Gastroesophageal sphincter (tissue), 4 donors: ENCODE measurements around the gene FYB2. TPM values are rescaled to one million over a fixed set of nuclear protein-coding genes. Genes with fewer than 3 reads are reported as not detected.

ENCODE experiments used
- ATAC-seq: fragments of 150-250 bp; one replicate; pipeline ENCODE4 v1.9.1; 2016; ENCODE audit warnings: mild to moderate bottlenecking, moderate library complexity
- H3K27ac ChIP-seq, 4 donors: fragments of 200-600 bp; sonication (generic) in 3 of 4; 1 replicate in 3 of 4; 2 replicates in 1 of 4; pipeline ENCODE4 v1.5.1; 2016 to 2019
- H3K27me3 ChIP-seq: fragments of 200-600 bp; sonication (generic); one replicate; pipeline ENCODE4 v1.5.1; 2019
- H3K36me3 ChIP-seq, 2 donors: fragments of 200-600 bp; sonication (generic); one replicate each; pipeline ENCODE4 v1.5.1; 2019; ENCODE audit warnings: control low read depth in 1 of 2
- H3K4me1 ChIP-seq, 3 donors: fragments of 200-600 bp; sonication (generic); 1 replicate in 2 of 3; 2 replicates in 1 of 3; pipeline ENCODE4 v1.5.1; 2016 to 2019; ENCODE audit warnings: control low read depth in 2 of 3
- H3K4me3 ChIP-seq, 2 donors: fragments of 200-600 bp; sonication (generic); one replicate each; pipeline ENCODE4 v1.5.1; 2019; ENCODE audit warnings: mild to moderate bottlenecking in 1 of 2, moderate library complexity in 1 of 2
- H3K9me3 ChIP-seq, 3 donors: fragments of 200-600 bp; sonication (generic); one replicate each; pipeline ENCODE4 v1.5.1; 2017 to 2019; ENCODE audit warnings: control low read depth in 2 of 3
- EP300 ChIP-seq: sonication (generic); formaldehyde crosslinking; IDR thresholded peaks from one replicate; pipeline ENCODE4 v1.6.1; 2017; ENCODE audit warnings: antibody characterized with exemption, mild to moderate bottlenecking
- POLR2A ChIP-seq, 2 donors: fragments of 450-650 bp; IDR thresholded peaks; one replicate each; pipeline ENCODE4 v1.6.1; 2017; ENCODE audit warnings: antibody characterized with exemption in 2 of 2, mild to moderate bottlenecking in 2 of 2, moderate library complexity in 1 of 2
- POLR2AphosphoS5 ChIP-seq: sonication (generic); formaldehyde crosslinking; IDR thresholded peaks from one replicate; pipeline ENCODE4 v1.6.1; 2017; ENCODE audit warnings: antibody characterized with exemption
- WGBS, 2 donors: methylation state at CpG; one replicate each; pipeline ENCODE4 v1.1.5; 2018; ENCODE audit warnings: low coverage in 1 of 2; 5-methylcytosine and 5-hydroxymethylcytosine counted together
- total RNA-seq, 4 donors: library from RNA; depleted of rRNA; stranded (reverse); fragments of >200 nt; gene quantifications; one replicate each; pipeline ENCODE4 v1.1.0, GENCODE V29; 2016
- TF ChIP-seq, protein P1 (sequence below), 4 experiments: fragments of 200-600 bp in 2 of 4; fragments of 450-650 bp in 2 of 4; sonication (generic) in 1 of 4; IDR thresholded peaks; one replicate each; pipeline ENCODE4 v1.5.1; 2017 to 2019; ENCODE audit warnings: antibody characterized with exemption in 4 of 4, mild to moderate bottlenecking in 2 of 4, moderate library complexity in 2 of 4

Gene FYB2
- total RNA-seq, 4 donors from 2014 or later: 0.64 TPM; not detected in 3

DNA sequence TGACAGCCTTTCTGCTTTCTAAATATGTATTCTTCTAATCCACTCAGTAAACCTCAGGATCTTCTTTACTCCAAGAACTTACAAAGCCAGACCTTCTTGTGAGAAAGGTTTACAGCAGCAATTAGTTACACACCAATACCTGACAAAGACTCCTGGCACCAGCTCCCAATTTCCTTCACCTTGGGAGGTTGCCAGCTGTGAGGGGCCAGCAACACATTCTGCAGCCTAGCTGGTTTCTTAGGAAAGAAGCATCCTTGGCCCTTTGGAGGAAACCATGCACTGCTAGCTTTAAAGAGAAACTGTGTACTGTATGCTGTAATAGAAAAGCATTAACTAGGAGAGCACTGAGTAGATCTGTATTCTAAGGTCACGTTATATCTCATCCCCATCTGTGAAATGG is 10.8 kb downstream of the FYB2 start:
- WGBS, 2 donors: 67 to 75% methylated on average over 1 of the region's 1 CpG
- Histone ChIP-seq H3K4me1 (no peaks in the 10 kb centered on the region), H3K27me3 (peaks cover 6% of the 10 kb centered on the region), H3K4me3 (no peak overlapping the region), H3K36me3 (no peaks in the 10 kb centered on the region), H3K27ac (no peak overlapping the region), H3K9me3 (no peaks in the 10 kb centered on the region)
- TF ChIP-seq POLR2A (IDR thresholded peaks at IDR 0.05): no peak
- TF ChIP-seq, protein P1, sequence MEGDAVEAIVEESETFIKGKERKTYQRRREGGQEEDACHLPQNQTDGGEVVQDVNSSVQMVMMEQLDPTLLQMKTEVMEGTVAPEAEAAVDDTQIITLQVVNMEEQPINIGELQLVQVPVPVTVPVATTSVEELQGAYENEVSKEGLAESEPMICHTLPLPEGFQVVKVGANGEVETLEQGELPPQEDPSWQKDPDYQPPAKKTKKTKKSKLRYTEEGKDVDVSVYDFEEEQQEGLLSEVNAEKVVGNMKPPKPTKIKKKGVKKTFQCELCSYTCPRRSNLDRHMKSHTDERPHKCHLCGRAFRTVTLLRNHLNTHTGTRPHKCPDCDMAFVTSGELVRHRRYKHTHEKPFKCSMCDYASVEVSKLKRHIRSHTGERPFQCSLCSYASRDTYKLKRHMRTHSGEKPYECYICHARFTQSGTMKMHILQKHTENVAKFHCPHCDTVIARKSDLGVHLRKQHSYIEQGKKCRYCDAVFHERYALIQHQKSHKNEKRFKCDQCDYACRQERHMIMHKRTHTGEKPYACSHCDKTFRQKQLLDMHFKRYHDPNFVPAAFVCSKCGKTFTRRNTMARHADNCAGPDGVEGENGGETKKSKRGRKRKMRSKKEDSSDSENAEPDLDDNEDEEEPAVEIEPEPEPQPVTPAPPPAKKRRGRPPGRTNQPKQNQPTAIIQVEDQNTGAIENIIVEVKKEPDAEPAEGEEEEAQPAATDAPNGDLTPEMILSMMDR (IDR thresholded peaks at IDR 0.05): no peak
- no peak for TF ChIP-seq POLR2AphosphoS5
- no peak for TF ChIP-seq EP300
- no peak for ATAC-seq

DNA sequence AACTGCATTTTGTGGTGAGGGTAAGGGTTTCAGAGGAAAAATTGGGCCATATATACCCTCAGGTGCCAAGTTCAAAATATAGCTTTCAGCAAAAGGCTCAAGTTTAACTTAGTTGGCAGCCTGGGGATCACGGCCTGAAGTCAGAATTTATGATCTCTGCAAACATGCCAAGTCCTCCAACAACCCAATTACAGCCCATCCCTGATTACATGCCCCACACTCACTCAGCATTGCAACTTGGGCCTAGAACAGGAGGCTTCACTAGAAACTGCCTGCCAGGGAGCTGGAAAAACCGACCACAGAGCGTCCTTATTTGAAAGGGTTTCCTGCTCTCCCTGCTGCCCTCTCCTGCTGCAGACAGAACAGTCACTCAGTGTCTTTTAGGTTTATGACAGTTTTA is 12.4 kb downstream of the FYB2 start:
- TF ChIP-seq, protein P1 (IDR thresholded peaks at IDR 0.05): no peak
- TF ChIP-seq POLR2AphosphoS5 (no peak), POLR2A (IDR thresholded peaks at IDR 0.05) (no peak), EP300 (no peak)
- no peaks in the 10 kb centered on the region for H3K36me3 ChIP-seq
- H3K27me3 ChIP-seq: no peaks in the 10 kb centered on the region
- no peak overlapping the region for H3K27ac ChIP-seq
- no peak overlapping the region for H3K4me3 ChIP-seq
- no peaks in the 10 kb centered on the region for H3K4me1 ChIP-seq
- ATAC-seq: no peak
- WGBS, 2 donors: 29 to 40% methylated on average over 3 of the region's 3 CpGs
- H3K9me3 ChIP-seq: no peaks in the 10 kb centered on the region

DNA sequence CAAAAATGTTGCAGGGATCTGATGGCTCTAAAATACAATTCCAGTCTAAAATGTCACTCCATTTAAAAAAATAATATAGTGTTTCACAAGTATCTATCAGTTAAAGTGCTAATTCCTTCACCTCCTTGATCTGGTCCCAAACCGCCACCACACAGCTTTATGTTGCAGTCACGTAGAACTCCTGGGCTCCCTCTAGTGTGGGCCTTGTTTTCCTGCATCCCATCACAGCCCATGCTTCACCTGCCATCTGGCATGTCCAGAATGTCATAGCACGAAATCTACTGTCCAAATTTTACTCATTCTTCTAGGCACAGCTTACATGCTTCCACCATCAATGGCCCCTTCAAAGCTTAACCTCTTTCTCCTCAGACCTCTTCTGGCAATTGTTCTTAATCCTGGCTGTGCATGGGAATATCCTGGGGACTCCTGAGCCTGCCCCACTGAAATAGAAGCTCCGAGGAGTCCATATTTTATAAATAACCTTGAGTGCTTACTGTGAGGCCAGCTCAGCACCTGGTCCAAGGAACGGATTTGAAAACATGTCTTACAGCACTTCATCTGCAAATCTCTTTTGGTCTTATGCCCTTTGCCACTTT is 15.5 kb downstream of the FYB2 start:
- no peak for ATAC-seq
- 60 to 71% methylated on average over 5 of the region's 5 CpGs for WGBS, 2 donors
- Histone ChIP-seq H3K27ac (no peak overlapping the region), H3K4me1 (peaks cover 0 to 6% (median 0%) of the 10 kb centered on the region in 3 donors), H3K4me3 (no peak overlapping the region), H3K9me3 (no peaks in the 10 kb centered on the region), H3K27me3 (no peaks in the 10 kb centered on the region), H3K36me3 (no peaks in the 10 kb centered on the region)
- no peak for TF ChIP-seq EP300
- TF ChIP-seq, protein P1 (IDR thresholded peaks at IDR 0.05): peak in 1 of 4 experiments; percentile 24

DNA sequence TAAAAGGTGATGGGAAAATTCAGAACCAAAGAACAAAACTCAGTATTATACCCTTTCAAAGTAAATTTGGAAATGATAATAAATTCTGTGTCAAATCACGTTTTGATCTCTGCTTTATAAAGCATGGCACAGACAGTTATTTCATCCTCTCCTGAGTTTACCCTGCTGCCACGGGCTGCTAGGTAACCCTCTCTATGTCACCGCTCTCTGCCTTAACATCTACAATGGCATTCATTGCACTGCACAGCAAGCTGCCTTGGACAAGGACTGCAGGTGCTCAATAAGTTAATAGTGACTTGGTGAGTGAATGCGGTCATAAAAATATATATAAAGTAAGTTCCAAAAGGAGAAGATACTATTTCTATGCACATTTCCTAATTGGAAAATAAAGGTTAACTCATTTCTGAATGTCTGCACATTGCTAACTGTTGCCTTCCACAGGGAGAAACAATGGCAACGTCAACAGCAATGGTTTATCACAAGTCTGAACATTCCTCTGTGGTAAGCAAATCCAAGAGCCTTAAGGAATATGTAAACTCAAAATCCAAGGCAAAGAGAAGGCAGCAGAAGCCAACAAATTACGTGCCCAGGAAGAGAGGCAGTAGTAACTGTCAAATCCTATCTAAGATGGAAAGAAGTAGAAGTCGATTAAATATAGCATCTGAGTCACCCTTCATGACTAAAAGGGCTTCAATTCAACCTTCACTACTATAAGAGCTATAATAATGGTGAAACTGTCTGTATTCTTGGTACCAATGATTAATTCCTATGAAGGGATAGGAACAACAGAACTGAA is 19.4 kb downstream of the FYB2 start:
- no peaks in the 10 kb centered on the region for H3K36me3 ChIP-seq
- H3K27ac ChIP-seq: no peak overlapping the region
- no peak overlapping the region for H3K4me3 ChIP-seq
- no peak for TF ChIP-seq EP300
- no peak for TF ChIP-seq POLR2A (IDR thresholded peaks at IDR 0.05)
- TF ChIP-seq, protein P1 (IDR thresholded peaks at IDR 0.05): no peak
- no peak for TF ChIP-seq POLR2AphosphoS5
- 45 to 52% methylated on average over 6 to 7 of the region's 7 CpGs for WGBS, 2 donors
- no peaks in the 10 kb centered on the region for H3K27me3 ChIP-seq
- no peaks in the 10 kb centered on the region for H3K9me3 ChIP-seq
- ATAC-seq: no peak
- H3K4me1 ChIP-seq: peaks cover 0 to 10% (median 0%) of the 10 kb centered on the region in 3 donors

DNA sequence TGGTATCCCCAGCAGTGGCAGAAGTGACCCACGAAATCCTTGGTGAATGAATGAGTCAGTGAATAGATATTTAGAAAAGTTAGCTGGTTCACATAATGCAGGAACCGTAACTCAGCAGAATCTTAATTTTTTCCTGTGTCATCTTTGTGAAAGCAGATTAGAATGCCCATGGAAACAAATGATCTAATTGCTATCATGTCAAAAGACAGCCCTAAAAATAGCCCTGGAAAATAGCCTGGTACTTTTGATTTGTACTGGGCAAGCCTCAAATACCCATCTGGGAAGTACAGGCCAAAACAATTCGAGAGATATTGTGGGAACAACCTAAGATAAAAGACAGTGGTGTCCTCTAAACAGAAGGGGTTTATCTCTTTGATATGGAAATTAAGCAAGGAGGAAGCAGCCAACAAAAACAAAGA is 21.1 kb downstream of the FYB2 start:
- Histone ChIP-seq H3K9me3 (no peaks in the 10 kb centered on the region), H3K4me3 (no peak overlapping the region), H3K4me1 (peaks cover 0 to 10% (median 0%) of the 10 kb centered on the region in 3 donors), H3K36me3 (no peaks in the 10 kb centered on the region), H3K27me3 (no peaks in the 10 kb centered on the region), H3K27ac (no peak overlapping the region)
- TF ChIP-seq POLR2AphosphoS5: no peak
- TF ChIP-seq, protein P1 (IDR thresholded peaks at IDR 0.05): no peak
- no peak for ATAC-seq
- WGBS, 2 donors: 0 to 11% methylated on average over 3 of the region's 3 CpGs
